ENCODE data around the gene ZNF804B.

ZNF804B gene

DNA sequence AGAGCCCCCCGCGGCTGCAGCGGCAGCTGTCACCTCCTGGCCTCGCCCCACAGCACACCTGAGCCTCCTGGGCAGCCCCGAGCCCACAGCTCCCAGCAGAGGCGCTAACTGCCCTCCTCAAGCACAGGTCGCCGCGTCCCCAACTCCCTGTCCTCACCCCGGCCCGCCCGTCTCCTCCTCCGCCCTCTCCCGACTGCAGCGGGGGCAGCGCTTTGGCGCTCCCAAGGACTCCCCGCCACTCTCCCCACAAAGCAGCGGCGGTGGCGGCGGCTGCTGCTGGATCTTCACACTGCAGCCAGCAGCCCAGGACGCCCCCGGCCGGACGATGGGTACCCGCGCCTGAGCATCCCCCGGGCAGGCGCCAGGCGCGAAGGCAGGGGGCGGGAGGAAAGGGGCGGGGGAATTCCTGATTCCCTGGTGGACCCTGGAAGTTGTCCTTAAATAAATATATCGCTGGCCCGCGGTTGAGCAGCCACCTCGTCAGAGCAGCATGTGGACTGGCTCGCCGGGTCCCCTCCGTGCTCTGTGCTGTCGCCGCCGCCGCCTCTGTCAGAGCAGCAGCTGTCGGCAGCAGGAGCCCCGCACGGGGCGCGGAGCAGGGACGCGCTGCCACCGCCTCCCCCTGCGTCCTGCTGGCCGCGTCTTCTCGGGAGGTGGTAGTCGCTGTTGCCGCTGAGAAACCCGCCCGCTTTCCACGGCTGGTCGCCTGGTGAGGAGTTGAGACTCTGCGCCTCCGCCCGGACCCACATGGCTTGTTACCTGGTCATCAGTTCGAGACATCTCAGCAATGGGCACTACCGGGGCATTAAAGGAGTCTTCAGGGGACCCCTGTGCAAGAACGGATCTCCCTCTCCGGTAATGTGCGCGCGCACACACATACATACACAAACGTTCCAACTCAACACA, at the start of gene ZNF804B:
TSS of gene ZNF804B (plus strand) at position 471 of the 906 bp plus-strand sequence. CDS start at position 748, 277 bp downstream.
- no peak for DNase-seq (ENCODE audit: low read depth, low spot score)

DNA sequence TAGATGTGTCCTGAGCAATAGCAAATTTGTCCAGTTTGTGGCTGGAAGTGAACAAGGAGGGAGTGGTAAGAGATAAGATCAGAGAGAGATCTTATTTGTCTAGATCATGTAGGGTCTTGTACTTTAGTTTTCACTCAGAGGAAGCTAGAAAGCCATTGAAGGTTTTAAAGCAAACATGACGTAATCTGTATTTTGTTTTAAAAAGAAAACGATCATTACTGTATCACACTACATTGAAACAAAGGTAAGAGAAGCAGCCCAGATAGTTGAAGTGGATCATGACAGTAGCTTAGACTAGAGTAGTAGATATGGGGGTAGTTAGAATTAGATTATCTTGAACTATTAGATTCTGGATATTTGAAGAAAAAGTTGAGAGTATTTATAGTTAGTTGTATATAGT, 23.6 kb upstream of the ZNF804B start:
- DNase-seq (ENCODE audit: low read depth, low spot score) = no peak

DNA sequence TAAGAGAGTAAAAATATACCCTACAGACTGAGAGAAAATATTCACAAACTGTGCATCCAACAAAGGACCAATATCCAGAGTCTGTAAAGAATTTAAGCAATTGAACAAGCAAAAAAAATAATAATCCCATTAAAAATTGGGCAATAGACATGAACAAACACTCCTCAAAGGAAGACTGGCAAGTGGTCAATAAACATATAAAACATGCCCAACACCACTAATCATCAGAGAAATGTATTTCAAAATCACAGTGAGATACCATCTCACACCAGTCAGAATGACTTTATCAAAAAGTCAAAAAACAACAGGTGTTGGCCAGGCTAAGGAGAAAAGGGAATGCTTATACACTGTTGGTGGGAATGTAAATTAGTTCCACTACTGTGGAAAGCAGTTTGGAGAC, 21.9 kb upstream of the ZNF804B start:
- DNase-seq (ENCODE audit: low read depth, low spot score) = no peak

DNA sequence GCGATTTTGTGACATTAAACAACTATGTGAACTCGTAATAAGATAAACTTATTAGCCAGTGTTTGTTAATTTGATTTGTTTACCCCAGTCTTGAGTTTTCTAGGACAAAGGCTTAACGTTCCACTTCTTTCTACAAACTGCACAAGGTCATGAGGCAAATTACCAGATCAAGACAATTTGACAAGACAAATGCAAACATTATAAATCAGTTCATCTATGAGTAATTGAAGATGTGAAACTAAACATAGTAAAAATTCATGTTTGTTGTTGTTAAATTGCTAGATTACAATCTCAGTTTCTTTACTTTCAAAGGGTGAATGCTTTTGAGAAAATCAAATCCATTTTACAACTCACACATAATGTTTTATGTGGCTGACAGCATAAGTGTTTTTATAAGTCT, 13.4 kb upstream of the ZNF804B start:
- DNase-seq (ENCODE audit: low read depth, low spot score) = no peak

DNA sequence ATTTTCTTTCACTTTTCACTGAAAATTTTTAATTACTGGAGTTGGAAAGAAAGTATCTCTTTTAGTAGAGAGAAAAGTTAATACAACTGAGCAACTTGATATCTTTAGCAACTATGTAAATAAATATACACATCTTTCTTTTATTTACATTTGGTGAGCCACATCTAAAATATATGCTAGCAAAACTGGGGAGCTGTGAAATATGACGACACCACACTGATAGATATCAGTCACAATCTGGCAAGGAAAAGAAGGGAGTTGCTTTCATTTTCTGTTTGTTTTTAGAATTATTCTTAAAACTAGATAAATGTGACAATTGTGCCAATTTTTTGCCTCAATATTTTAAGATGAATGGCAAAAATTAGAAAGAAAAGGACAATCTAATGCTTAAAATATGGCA, 2.7 kb upstream of the ZNF804B start:
- DNase-seq (ENCODE audit: low read depth, low spot score) = no peak

DNA sequence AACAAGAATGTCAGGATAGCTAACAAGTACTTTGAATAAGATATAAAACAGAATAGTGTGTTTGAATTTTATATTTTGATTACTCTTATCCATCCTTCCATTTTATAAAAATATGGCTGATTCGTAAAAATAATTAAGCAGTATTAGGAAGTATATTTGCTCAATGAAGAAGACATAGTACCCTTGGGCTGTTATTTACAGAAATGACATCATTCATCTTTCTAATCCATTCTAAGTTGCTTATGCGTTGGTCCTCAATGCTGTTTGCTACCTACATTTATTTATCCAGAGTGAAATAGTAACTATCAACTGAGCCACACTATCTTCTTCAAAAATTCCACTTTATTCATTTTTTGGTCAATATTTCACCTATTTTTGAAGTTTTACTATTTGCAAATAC, 2.1 kb upstream of the ZNF804B start:
- no peak for DNase-seq (ENCODE audit: low read depth, low spot score)

DNA sequence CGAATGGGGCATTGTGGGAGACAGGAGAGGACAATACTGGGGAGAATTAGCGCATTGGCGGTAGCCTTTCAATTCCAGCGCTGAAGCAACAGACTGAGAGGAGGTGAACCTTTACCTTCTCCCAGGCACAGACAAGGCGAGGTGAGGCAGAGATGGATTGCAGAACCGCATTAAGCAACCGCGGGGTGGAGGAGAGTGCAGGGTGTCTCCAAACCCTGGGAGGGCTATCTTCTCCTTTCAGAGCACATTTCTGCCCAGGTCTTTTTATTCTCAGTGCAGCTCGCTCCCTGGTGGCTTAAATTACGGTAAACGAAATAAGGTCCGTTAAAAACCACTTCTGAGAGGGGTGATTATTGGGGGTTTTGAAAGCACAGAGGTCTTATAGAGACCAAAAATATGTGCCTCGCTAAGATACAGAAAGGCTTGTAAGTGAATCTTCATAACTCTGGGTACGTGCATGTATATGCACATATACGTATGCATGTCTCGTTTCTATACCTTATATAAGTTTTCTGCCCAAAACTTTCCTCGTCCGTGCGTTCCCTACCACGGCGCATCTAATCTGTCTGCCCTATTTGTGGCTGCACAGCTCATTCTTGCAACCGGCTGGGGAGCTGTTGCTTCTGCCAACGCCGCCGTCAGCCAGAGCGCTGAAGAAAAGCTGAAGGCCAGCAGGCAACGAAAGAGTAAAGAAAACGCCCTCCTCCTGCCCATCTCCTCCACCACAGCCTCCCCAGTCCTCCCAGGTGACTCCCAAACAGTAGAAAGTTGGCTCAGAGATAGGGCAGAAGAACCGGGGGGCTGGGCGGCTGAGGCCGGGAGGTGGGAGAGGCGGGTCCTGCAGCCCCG, 895 bp upstream of the ZNF804B start:
- DNase-seq (ENCODE audit: low read depth, low spot score) = no peak

DNA sequence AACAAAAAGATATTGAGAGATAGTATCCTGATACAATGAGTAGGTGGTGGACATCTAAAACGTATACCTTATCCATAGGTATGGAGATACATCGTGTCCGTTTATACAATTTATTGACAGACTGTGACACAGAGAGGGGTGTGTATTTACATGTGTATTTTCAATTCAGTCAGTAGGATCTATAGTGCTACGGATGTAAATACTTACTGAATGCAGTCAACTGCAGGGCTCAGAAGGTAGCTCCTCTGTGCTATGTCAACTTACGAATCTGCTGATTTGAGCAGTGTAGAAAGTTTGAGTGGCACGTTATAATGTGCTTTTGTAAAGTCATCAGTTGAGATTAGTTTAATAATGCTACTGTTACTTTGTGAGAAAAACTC, 626 bp downstream of the ZNF804B start:
- no peak for DNase-seq (ENCODE audit: low read depth, low spot score)

DNA sequence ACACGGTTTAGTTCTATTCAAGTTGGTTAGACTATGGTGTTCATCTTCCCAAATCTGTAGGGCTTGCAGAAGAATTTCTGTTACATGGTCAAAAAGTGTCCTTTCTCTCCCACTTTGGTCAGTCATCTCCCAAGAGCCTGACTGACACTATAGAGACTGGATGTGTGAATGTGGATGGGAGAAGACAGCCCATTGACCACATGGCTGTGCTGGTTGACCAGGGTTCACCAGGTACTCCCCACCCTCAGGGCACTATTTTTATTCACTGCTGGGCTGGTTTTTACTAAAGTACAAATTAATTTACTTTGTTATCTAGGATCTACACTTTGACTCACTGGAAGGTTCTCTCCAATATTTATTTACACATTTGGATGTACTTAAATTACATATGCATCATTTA, 2.3 kb downstream of the ZNF804B start:
- DNase-seq (ENCODE audit: low read depth, low spot score) = no peak

DNA sequence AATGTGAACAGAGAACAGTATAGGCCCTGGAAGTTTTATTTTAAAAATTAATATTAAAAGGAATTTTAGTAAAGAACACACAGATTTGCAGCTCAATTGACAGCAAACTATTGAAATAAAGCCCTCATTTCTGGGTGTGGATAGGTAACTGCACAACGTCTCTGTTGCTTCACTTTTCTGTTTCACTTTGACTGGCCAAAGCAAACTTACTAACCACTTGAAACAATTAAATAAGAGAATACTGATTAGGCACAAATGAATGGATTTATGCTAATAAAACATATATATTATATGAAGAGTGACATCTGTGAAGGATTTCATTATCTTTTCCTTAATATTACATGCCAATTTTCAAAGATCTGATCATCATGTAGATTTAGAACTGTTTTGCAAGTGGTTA, 11.9 kb downstream of the ZNF804B start:
- no peak for DNase-seq (ENCODE audit: low read depth, low spot score)

DNA sequence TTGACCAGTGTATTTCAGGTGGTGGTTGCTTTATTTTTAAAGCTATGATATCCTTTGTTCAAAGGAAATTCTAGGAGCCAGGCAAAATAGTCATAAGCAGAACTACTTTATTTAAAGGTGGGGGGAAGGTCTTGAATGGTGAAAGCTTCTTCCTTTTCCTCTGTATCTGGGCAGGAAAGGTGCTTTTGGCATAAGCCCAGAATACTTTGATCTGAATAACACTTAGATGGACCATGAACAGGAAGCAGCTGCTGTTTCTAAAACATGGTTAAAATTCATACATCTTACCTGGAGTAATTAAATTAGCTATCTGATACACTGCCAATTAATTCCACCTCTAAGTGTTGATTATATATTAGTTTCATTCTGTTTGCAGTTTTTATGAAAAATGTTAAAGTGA, 13.3 kb downstream of the ZNF804B start:
- DNase-seq (ENCODE audit: low read depth, low spot score) = no peak

DNA sequence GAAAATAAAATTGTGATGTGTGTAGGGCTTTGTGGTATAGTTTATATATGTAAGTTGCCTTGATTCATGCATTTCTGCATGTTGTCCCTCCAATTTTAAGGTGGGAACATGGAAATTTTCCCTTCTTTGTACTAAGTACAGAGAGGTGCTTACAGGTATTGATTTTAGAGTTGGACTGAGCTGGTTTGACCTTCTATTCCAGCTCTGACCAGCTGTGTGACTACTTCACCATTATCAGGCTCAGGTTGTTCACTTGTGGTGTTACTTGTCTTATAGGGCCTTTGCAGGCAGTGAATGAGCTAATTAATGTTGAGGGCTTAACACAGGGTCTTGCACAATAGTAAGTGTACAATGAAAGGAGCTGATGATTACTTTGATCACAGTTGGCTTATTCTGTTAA, 16.3 kb downstream of the ZNF804B start:
- DNase-seq (ENCODE audit: low read depth, low spot score) = no peak

DNA sequence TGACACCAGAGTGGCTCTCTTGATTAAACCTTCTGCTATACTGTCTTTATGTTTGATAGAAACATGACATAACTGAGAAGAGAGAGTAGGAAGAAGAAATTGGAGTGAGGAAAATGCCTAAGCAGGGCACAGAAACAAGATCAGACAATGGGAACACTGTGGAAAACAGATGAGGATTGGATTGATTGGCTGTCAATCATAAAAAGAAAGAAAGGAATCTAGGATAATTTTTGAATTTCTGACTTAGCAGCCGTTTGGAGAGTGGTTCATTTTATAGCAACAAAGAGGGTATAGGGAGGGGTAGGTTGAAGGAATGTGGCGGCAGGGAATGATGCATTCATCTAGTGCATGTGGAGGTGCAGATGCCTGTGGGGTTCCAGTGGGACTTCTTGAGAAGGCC, 28.3 kb downstream of the ZNF804B start:
- no peak for DNase-seq (ENCODE audit: low read depth, low spot score)

DNA sequence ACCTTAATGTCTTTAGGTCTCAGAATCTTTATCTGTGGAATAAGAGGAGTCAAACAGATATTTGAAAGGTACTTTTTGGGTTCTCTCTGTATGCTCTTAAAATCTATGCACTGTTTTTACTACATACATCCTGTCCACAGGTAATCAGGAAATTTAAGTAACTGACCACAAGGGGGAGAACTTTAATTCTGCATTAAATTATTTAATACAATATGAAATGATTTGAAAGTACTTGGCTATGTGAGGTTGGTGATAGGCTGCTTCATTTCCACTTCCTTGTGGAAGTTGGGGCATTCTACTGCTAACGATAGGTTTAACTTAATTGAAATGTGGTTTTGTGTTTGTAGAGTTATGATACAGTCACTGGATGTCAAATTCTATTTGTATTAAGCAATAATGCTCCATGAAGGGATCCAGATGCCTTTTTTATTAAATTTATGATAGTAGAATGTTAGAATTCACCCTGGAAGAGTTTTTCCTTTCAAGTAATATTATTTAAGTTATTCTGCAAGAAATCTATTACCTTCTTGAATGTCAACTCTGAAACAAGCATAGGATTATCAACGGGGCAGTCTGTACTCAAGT, 30.1 kb downstream of the ZNF804B start:
- DNase-seq (ENCODE audit: low read depth, low spot score) = no peak

DNA sequence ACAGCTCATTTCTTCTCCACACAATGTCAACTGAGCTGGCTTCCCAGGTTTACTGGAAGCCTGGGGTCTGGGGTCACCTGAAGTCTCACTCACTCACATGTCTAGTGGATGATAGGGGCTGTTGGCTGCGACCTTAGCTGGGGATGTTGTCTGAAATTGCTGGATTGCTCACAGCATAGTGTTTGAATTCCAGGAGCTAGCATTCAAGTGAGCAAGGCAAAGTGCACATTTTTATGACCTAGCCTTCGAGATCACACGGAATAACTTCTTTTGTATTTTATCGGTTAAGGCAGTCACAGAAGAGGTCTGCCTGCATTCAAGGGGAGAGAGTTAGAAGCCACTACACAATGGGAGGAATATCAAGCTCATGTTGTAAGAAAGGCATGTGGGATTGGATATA, 32.4 kb downstream of the ZNF804B start:
- DNase-seq (ENCODE audit: low read depth, low spot score) = no peak

DNA sequence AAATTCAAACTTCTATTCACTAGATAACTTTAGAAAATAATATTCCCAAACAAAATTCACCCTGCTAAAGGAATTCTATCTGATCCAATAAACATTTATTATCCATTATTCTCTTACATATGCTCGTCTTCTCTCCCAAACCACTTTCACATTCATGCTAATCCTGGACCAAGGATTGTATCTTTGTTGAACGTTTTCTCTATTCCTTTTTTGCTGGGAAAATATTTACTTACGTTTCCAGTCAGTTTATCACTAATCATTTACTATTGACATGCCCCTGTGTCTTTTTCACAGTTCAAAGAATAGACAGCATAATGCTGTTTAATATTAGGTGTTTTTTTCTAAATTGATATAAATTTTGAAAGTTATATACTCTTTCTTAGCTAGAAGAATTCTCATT, 32.9 kb downstream of the ZNF804B start:
- DNase-seq (ENCODE audit: low read depth, low spot score) = no peak

DNA sequence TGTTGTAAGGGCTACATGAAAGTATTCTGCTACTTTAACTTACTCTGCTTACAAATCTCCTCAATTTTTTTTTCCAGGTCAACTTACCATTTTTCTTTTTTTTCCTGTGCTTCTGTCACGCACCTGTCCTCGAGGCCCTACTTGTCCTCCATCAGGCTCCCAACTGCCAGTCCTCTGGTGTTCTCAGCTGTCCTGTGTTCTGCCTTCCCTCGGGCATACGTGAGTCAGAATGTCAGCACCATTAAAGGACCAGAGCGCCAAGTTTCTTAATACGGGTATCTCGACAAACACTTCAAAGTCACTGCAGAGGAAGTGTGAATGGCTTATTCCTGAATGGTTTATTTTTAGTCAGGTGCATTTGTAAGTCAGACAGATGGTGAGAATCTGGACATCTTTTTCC, 36.1 kb downstream of the ZNF804B start, which contains the start of gene TEX47:
TSS of gene TEX47 (minus strand) at position 185 of the 400 bp plus-strand sequence. CDS start 795 bp downstream, outside the sequence.
- DNase-seq (ENCODE audit: low read depth, low spot score) = no peak

DNA sequence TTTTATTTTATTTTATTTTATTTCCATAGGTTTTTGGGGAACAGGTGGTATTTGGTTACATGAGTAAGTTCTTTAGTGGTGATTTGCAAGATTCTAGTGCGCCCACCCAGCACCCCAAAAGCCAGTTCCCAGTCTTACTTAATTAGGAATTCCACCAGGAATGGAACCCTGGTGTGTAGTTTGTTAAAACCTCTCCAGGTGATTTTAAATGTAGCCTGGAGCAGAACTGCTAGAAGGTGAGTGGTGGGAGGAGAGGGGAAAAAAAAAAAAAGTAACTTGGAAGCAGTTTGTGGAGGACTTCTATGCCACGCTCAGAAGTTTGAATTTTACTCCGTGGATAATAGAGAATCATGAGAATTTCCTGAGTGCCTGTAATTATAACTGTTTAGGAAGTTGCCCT, 41.5 kb downstream of the ZNF804B start:
- no peak for DNase-seq (ENCODE audit: low read depth, low spot score)

DNA sequence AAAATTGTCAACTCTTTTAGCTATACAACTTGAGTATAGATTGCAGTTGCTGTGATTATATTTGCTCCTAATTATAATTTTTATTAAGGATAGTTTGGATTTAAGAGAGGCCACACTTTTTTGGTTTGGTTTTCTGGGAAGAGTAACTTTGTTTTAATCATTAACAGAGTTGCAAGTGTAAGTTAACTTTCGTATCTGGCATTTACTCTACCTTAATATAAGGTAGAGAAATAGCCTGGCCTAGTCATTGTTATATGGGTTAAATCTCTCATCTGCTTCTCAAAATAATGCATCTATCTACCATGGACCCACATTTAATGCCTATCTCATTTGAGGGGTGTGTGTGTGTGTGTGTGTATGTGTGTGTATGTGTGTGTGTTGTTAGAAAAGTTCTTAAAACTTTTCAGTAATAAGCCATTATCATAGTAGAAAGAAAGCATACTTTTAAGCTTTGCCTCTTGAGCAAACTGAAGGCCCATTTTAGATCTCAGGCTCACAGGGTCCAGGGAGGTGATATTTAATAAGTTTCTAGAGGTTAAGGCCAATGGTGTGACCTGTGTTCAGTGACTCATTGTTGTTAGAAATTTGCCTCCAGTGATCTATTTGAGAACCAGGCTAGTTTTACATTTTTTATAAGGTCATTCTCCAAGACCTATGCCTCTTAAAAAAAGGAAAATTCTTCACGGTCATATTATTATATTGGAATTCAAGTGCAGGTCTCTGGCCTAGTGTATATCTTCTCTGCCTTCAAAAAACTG, 47.0 kb downstream of the ZNF804B start:
- no peak for DNase-seq (ENCODE audit: low read depth, low spot score)

DNA sequence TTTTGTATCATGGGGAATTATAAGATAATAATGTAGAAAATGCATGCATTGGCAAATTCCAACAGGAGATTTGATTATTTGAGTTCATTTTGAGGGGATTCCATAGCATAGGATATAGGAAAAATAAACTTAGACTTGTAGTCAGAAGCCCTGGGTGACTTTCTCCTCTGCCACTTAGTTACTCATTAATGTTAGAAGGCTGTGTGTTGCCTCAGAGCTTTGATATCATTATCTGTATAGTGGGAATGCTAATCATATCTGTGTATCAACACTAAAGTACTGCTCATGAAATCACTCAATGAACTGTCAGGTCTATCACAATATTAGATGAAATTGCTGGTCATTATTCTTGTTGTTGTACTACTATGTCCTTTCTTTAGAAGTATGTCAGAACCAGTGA, 59.1 kb downstream of the ZNF804B start:
- no peak for DNase-seq (ENCODE audit: low read depth, low spot score)

DNA sequence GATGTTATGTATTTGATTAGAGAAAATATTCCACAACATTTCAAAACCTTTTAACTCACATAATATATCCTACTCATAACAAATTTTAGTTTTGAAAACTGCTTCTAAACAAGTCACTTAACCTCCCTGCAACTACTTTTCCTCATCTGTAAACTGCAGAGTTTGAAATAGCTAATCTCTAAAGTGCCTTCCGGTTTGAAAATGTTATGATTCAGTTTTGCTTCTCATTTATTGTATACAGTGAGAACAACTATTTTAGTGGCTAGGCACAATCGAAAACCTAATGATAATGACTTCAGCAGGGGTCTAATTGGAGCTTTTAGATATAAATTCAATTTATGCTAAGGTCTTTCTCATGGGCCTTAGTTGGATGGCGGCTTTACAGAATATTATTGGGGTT, 66.7 kb downstream of the ZNF804B start:
- no peak for DNase-seq (ENCODE audit: low read depth, low spot score)

Measured in activated CD4-positive, CD25-positive, alpha-beta regulatory T cell treated with anti-CD3 and anti-CD28 coated beads, Interleukin-2, amount 50 U/mL, for 16 hours (primary cell).